SIG-M5 treated with dmso at 0.1 percent for 504 hours (cell line): Measurements from ENCODE around the gene NLRC4.
"Not testable (repeated sequence)": the region's sequence is repeated elsewhere in the genome, so short reads cannot be mapped to it uniquely, and the experiment has no call there.

Source experiments
- DNase-seq: peaks from one replicate; lab custom pipeline; 2025; ENCODE audit not compliant: unreplicated experiment; lab: John Stamatoyannopoulos, UW

NLRC4 gene

GRCh38 chr2:32246911-32247310 is 17.8 kb downstream of the NLRC4 start:
- DNase-seq: no peak

- no peak for DNase-seq
Observed at GRCh38 chr2:32242331-32242730, 22.4 kb downstream of the NLRC4 start.

- DNase-seq: no peak
Observed at GRCh38 chr2:32237996-32238395, 26.7 kb downstream of the NLRC4 start.

GRCh38 chr2:32237488-32237887 is 27.2 kb downstream of the NLRC4 start:
- no peak for DNase-seq

GRCh38 chr2:32235315-32235714 is 29.4 kb downstream of the NLRC4 start:
- DNase-seq: no peak

- DNase-seq: no peak
Observed at GRCh38 chr2:32231959-32232358, 32.7 kb downstream of the NLRC4 start.

GRCh38 chr2:32229635-32230034 is 35.1 kb downstream of the NLRC4 start:
- no peak for DNase-seq

GRCh38 chr2:32228181-32228580 is 36.5 kb downstream of the NLRC4 start:
- DNase-seq: no peak

- no peak for DNase-seq
Observed at GRCh38 chr2:32227492-32227891, 37.2 kb downstream of the NLRC4 start.

GRCh38 chr2:32222966-32223365 is 41.7 kb downstream of the NLRC4 start:
- DNase-seq: peak; percentile 25

- no peak for DNase-seq
Observed at GRCh38 chr2:32220445-32220844, 44.2 kb downstream of the NLRC4 start.

- no peak for DNase-seq
Observed at GRCh38 chr2:32212295-32212694, 52.4 kb downstream of the NLRC4 start.

- no peak for DNase-seq
Observed at GRCh38 chr2:32210767-32211408, 53.8 kb downstream of the NLRC4 start.

- DNase-seq: not testable (repeated sequence)
Observed at GRCh38 chr2:32203428-32203827, 61.3 kb downstream of the NLRC4 start.

GRCh38 chr2:32200814-32201213 is 63.9 kb downstream of the NLRC4 start:
- DNase-seq: no peak

GRCh38 chr2:32192418-32192817 is 72.3 kb downstream of the NLRC4 start:
- no peak for DNase-seq

GRCh38 chr2:32189011-32189410 is 75.7 kb downstream of the NLRC4 start:
- no peak for DNase-seq

- no peak for DNase-seq
Observed at GRCh38 chr2:32182667-32183066, 82.0 kb downstream of the NLRC4 start.
